ENCODE data around the gene ZNF564. TPM values are rescaled to one million over a fixed set of nuclear protein-coding genes. Genes with fewer than 3 reads are reported as not detected.

ZNF564 gene
- total and polyA plus RNA-seq, 2 of the 13 experiments (the other 11 are each of a cell fraction or from before 2014, with no cell fraction given): 2.3 to 11.1 TPM

DNA sequence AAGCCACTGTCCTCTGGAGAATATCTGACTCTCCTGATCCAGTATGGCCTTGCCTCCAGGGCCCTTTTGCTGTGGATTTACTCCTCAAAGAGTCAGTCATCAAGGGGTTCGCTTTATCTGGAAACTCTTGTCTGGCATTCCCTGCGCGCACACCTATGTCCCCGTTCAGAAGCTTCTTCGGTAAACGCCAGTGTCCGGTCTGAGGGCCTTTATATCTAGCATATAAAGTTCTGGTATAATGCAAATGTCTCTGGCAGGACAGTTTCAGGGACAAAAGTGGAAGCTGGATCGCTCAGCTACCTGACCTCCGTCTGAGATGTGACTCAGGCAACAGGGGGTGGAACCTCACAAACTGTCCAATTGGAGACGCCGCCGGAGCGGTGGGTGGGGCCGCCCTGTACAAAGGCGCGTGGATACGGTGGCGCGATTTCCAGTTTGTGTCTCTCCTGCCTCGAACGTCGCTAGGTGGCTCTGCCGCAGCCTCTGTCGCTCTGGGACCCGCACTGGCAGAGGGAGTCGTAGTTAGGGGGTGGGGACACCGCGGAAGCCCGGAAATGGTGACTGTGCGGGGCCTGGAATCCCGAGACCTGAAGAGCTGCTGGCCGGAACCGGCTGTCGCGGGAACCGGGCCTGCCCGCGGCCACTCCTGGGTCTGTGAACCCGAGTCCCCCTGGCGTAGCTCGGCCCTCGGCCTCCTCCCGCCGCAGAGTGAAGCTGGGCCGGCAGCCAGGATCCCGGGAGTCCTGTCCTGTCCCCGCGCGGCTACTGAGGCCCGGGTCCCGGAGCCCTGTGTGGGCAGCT, 56.1 kb downstream of the ZNF564 start (continued):
- TF ChIP-seq ZBED4 (CRISPR knock-in tag; IDR thresholded peaks at IDR 0.05; ENCODE audit: borderline replicate concordance) (peak; percentile 97), MBD4 (IDR thresholded peaks at IDR 0.05; ENCODE audit: borderline replicate concordance, low read length) (no peak), ZBTB25 (CRISPR knock-in tag; IDR thresholded peaks at IDR 0.05) (peak; percentile 80), SKI (IDR thresholded peaks at IDR 0.05; ENCODE audit: partially characterized antibody) (peak; percentile 34), NCOR1 (IDR thresholded peaks at IDR 0.05; ENCODE audit: borderline replicate concordance, low read length) (no peak; the same call in 1 of the 2 replicates)

- BruUV-seq (replicated peaks): no TSS peak
- FAIRE-seq: no peak
- no peak for DNase-seq (ENCODE audit: low spot score)
- in situ Hi-C loops (cut with HindIII; ENCODE audit: extremely low pct_ligation_motif_present, low pct_unique_long_range_greater_than_20kb): no loop called here
- ChIA-PET POLR2A (interaction anchor here (0.6 to 3.2 kb wide), 17 partner anchors 10 to 354 kb away, joined by 3 to 62 read pairs (median 5); partner anchors contain the start of genes ZNF20, ZNF442, ZNF443 and ZNF490), CTCF (ENCODE audit: low intra/inter-chr PET ratio, low total read pairs) (no interaction called here)
- 97% methylated on average over 3 of the region's 3 CpGs for WGBS (ENCODE audit: low lambda C conversion rate)
- no peaks in the 10 kb centered on the region for H3K36me3 ChIP-seq (replicated peaks in 1 of 2; ENCODE audit: control insufficient read depth in 1 of 2, insufficient read depth in 2 of 2, low read length in 2 of 2)
- peak overlapping the region; percentile 91 for H3K4me2 ChIP-seq (ENCODE audit: low read depth, low read length)
- H3K9ac ChIP-seq (ENCODE audit: insufficient read depth, low read depth, low read length): peak overlapping the region; percentile 92
- H3K4me1 ChIP-seq (ENCODE audit: insufficient read depth, low read length): peaks cover 29% of the 10 kb centered on the region
- no peak for TF ChIP-seq ZNF124 (CRISPR knock-in tag; IDR thresholded peaks at IDR 0.05)
- TF ChIP-seq STAT6 (CRISPR knock-in tag; IDR thresholded peaks at IDR 0.05; ENCODE audit: borderline replicate concordance): 0 out of 2 replicates have a peak, but pooled peaks have one; percentile 6
- 0 out of 2 replicates have a peak, but pooled peaks have one; percentile 33 for TF ChIP-seq CHD4 (IDR thresholded peaks at IDR 0.05; ENCODE audit: borderline replicate concordance, low read length)
- TF ChIP-seq HNRNPK (IDR thresholded peaks at IDR 0.05; ENCODE audit: low read depth, low read length, poor library complexity, severe bottlenecking): peak; percentile 53
- no peaks in the 10 kb centered on the region for H3K79me2 ChIP-seq (ENCODE audit: insufficient read depth, low read length)
- no peaks in the 10 kb centered on the region for H3K9me3 ChIP-seq (ENCODE audit: low read length)
- no peaks in the 10 kb centered on the region for H4K20me1 ChIP-seq (ENCODE audit: insufficient read depth, low read length)
- intact Hi-C loops (cut with micrococcal nuclease; ENCODE audit: unreplicated experiment): no loop called here
- peak overlapping the region; percentile 90 for H3K27ac ChIP-seq (ENCODE audit: extremely low read length, insufficient read depth, low read length)
- H3K27me3 ChIP-seq (ENCODE audit: control insufficient read depth in 1 of 2, insufficient read depth in 2 of 2, low read length in 2 of 2): no peaks in the 10 kb centered on the region; a peak in 1 of 5 replicates
- no peak for ATAC-seq
- H2AFZ ChIP-seq (ENCODE audit: low read length): no peak overlapping the region
- H3K4me3 ChIP-seq (replicated peaks in 1 of 3; ENCODE audit: insufficient read depth in 1 of 3, low read depth in 2 of 3, low read length in 3 of 3): peak overlapping the region in 2 of 3 experiments; percentile 87 to 91; a peak in 4 of 6 replicates
These were observed 56.9 kb downstream of the ZNF564 start for GRCh38 chr19:12494260-12494860.
